ENCODE measurements around the gene GFI1B. TPM values are rescaled to one million over a fixed set of nuclear protein-coding genes. Genes with fewer than 3 reads are reported as not detected.
"Not testable (repeated sequence)": the region's sequence is repeated elsewhere in the genome, so short reads cannot be mapped to it uniquely, and the experiment has no call there.

Gene GFI1B
- polyA plus RNA-seq, 2 of the 4 experiments (the other 2 are of a cell fraction) = 0.09 TPM; not detected in 1

DNA sequence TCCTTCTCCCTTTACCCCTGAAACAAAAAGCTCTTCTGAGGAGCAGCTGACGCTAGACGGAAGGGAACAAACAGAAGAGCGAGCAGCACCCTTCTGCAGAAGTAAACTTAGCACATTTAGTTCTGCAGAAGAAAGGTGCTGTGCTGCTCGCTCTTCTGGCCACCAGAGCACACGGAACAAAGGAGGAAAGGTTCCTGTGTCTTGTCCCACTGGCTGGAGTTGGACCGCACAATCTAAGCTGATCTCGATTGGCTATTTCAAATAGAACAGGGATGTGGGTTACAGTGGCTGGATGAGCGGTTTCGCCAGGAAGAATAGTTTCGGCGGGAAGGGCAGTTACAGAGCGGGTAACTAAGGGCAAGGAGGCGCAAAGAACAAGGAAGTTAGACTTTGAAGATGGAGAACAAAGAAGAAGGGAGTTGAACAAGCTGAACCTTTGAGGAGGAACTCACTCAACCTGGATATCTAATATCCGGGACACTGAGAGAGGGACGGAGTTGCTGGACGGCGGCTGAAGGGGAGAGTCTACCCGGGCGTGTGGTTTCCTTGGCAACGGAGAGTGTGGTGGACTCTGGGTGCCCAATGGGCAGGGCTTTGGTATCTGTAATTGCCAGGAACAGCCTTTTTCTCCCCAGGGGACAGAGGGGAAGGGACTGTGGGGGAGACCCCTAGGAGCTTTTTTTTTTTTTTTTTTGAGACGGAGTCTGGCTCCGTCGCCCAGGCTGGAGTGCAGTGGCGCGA lies 59.5 kb downstream of the GFI1B start:
- 94% methylated on average over 25 of the region's 25 CpGs for WGBS (ENCODE audit: missing lambda C conversion rate)
- ATAC-seq = no peak
- H3K4me3 ChIP-seq = no peak overlapping the region
- no peak for DNase-seq (ENCODE audit: low read depth in 1 of 2, low spot score in 1 of 2)
- no peak for TF ChIP-seq FOSL2 (IDR thresholded peaks at IDR 0.05)
- no peak for TF ChIP-seq FOSL2 (CRISPR knock-in tag; IDR thresholded peaks at IDR 0.05)
- TF ChIP-seq HOXA7 (CRISPR knock-in tag; IDR thresholded peaks at IDR 0.05) = no peak
- no peak for TF ChIP-seq NPAS2 (CRISPR knock-in tag; IDR thresholded peaks at IDR 0.05; ENCODE audit: borderline replicate concordance)
- no peak for TF ChIP-seq EP300 (IDR thresholded peaks at IDR 0.05)
- no peak for TF ChIP-seq JUN (IDR thresholded peaks at IDR 0.05)
- TF ChIP-seq, protein P1, sequence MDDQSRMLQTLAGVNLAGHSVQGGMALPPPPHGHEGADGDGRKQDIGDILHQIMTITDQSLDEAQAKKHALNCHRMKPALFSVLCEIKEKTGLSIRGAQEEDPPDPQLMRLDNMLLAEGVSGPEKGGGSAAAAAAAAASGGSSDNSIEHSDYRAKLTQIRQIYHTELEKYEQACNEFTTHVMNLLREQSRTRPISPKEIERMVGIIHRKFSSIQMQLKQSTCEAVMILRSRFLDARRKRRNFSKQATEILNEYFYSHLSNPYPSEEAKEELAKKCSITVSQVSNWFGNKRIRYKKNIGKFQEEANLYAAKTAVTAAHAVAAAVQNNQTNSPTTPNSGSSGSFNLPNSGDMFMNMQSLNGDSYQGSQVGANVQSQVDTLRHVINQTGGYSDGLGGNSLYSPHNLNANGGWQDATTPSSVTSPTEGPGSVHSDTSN (IDR thresholded peaks at IDR 0.05) = no peak
- no peak for TF ChIP-seq HOXB5 (CRISPR knock-in tag; IDR thresholded peaks at IDR 0.05)
- no peak for TF ChIP-seq KDM5A (IDR thresholded peaks at IDR 0.05)
- FAIRE-seq = no peak
- H3K4me1 ChIP-seq = no peaks in the 10 kb centered on the region
- H3K9me3 ChIP-seq = no peaks in the 10 kb centered on the region
- CTCF ChIA-PET = interaction anchor here (0.8 to 2.6 kb wide), 7 partner anchors 10 to 108 kb away, joined by 3 to 10 read pairs (median 5); no protein-coding TSS in a partner anchor
- no peak overlapping the region for H3K27ac ChIP-seq
- POLR2A ChIA-PET = no interaction called here
- no peak overlapping the region for H3K4me2 ChIP-seq

DNA sequence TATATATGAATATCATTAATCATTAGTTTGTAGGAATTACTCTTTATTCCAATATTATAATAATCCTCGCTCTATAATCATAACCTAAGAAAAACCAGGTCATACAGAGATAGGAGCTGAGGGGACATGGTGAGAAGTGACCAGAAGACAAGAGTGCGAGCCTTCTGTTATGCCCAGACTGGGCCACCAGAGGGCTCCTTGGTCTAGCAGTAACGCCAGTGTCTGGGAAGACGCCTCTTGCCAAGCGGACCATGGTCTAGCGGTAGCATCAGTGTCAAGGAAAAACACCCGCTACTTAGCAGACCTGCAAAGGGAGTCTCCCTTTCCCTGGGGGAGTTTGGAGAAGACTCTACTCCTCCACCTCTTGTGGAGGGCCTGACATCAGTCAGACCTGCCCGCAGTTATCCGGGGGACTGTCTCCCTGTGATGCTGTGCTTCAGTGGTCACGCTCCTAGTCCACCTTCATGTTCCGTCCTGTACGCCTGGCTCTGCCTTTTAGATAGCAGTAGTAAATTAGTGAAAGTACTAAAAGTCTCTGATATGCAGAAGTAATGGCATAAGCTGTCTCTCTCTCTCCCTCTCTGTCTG lies 62.5 kb downstream of the GFI1B start:
- not testable (repeated sequence) for H3K4me1 ChIP-seq, FAIRE-seq, ATAC-seq, H3K27ac ChIP-seq, H3K4me2 ChIP-seq, H3K9me3 ChIP-seq, H3K4me3 ChIP-seq
- ChIA-PET POLR2A (interaction anchor here (1.5 kb wide), 1 partner anchor 11 kb away, joined by 6 read pairs; the partner anchor contains the start of gene GTF3C5), CTCF (interaction anchor here (0.8 to 4.4 kb wide), 11 partner anchors 8 to 114 kb away, joined by 3 to 24 read pairs (median 4); partner anchors contain the start of gene GTF3C5)
- DNase-seq (ENCODE audit: low read depth in 1 of 2, low spot score in 1 of 2) = peak in 1 of 2 experiments; percentile 49
- 76% methylated on average over 12 of the region's 12 CpGs for WGBS (ENCODE audit: missing lambda C conversion rate)
- TF ChIP-seq RAD21 (conservative IDR thresholded peaks at IDR 0.05 in 1 of 2, IDR thresholded peaks at IDR 0.05 in 1 of 2) (peak; percentile 39 to 54; a peak in 4 of 5 replicates), SMC3 (IDR thresholded peaks at IDR 0.05) (peak; percentile 35; the same call in 2 of the 3 replicates)
- TF ChIP-seq, protein P2, sequence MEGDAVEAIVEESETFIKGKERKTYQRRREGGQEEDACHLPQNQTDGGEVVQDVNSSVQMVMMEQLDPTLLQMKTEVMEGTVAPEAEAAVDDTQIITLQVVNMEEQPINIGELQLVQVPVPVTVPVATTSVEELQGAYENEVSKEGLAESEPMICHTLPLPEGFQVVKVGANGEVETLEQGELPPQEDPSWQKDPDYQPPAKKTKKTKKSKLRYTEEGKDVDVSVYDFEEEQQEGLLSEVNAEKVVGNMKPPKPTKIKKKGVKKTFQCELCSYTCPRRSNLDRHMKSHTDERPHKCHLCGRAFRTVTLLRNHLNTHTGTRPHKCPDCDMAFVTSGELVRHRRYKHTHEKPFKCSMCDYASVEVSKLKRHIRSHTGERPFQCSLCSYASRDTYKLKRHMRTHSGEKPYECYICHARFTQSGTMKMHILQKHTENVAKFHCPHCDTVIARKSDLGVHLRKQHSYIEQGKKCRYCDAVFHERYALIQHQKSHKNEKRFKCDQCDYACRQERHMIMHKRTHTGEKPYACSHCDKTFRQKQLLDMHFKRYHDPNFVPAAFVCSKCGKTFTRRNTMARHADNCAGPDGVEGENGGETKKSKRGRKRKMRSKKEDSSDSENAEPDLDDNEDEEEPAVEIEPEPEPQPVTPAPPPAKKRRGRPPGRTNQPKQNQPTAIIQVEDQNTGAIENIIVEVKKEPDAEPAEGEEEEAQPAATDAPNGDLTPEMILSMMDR (IDR thresholded peaks at IDR 0.05) = peak; percentile 47

Small RNA genes within 50 kb of the gene (small RNA-seq; reads per million reads assigned to genes)
- gene AL593851.1 (0 reads per million in 6 experiments), gene MIR548AW (0 to 3.5 (median 0.65) reads per million in 6 experiments), gene RNU7-21P (0 reads per million in 6 experiments)

Other genes starting within 250 kb of the GFI1B start
- gene AK8, start 100.4 kb upstream of the GFI1B start, polyA plus RNA-seq (2011; rRNA removed) = 0.61 and 0.77 TPM in 2 replicates
- gene AK8, start 100.4 kb upstream of the GFI1B start, polyA plus RNA-seq (2017; fragmentation: RNase III; extraction: RNeasy Plus Mini Kit Qiagen cat#74134 plus additional on column Dnase treatment) = 0.61 to 0.63 TPM (median 0.62 TPM) in 3 replicates
- gene SPACA9, start 99.8 kb upstream of the GFI1B start, polyA plus RNA-seq (2011; rRNA removed) = 3.1 and 4.1 TPM in 2 replicates
- gene SPACA9, start 99.8 kb upstream of the GFI1B start, polyA plus RNA-seq (2017; fragmentation: RNase III; extraction: RNeasy Plus Mini Kit Qiagen cat#74134 plus additional on column Dnase treatment) = 3.6 to 4.7 TPM (median 3.7 TPM) in 3 replicates
- gene TSC1, start 34.1 kb upstream of the GFI1B start, polyA plus RNA-seq (2011; rRNA removed) = 37.9 and 40.5 TPM in 2 replicates
- gene TSC1, start 34.1 kb upstream of the GFI1B start, polyA plus RNA-seq (2017; fragmentation: RNase III; extraction: RNeasy Plus Mini Kit Qiagen cat#74134 plus additional on column Dnase treatment) = 12.9 to 15.2 TPM (median 14.4 TPM) in 3 replicates
- 57.2 and 57.4 TPM in 2 replicates for gene GTF3C5, start 52.3 kb downstream of the GFI1B start, polyA plus RNA-seq (2011; rRNA removed)
- gene GTF3C5, start 52.3 kb downstream of the GFI1B start, polyA plus RNA-seq (2017; fragmentation: RNase III; extraction: RNeasy Plus Mini Kit Qiagen cat#74134 plus additional on column Dnase treatment) = 77.9 to 83.9 TPM (median 80.3 TPM) in 3 replicates
- gene CEL, start 83.3 kb downstream of the GFI1B start, polyA plus RNA-seq (2011; rRNA removed) = 0.23 and 0.28 TPM in 2 replicates
- 0.68 to 0.87 TPM (median 0.87 TPM) in 3 replicates for gene CEL, start 83.3 kb downstream of the GFI1B start, polyA plus RNA-seq (2017; fragmentation: RNase III; extraction: RNeasy Plus Mini Kit Qiagen cat#74134 plus additional on column Dnase treatment)
- 12.1 and 14.8 TPM in 2 replicates for gene RALGDS, start 142.5 kb downstream of the GFI1B start, polyA plus RNA-seq (2011; rRNA removed)
- gene RALGDS, start 142.5 kb downstream of the GFI1B start, polyA plus RNA-seq (2017; fragmentation: RNase III; extraction: RNeasy Plus Mini Kit Qiagen cat#74134 plus additional on column Dnase treatment) = 8.6 to 10.2 TPM (median 8.9 TPM) in 3 replicates
- 1.7 and 2.7 TPM in 2 replicates for gene GBGT1, start 185.2 kb downstream of the GFI1B start, polyA plus RNA-seq (2011; rRNA removed)
- gene GBGT1, start 185.2 kb downstream of the GFI1B start, polyA plus RNA-seq (2017; fragmentation: RNase III; extraction: RNeasy Plus Mini Kit Qiagen cat#74134 plus additional on column Dnase treatment) = 1.5 to 2.6 TPM (median 2.4 TPM) in 3 replicates
- not detected in 2 replicates for gene OBP2B, start 230.6 kb downstream of the GFI1B start, polyA plus RNA-seq (2011; rRNA removed)
- not detected in 3 replicates for gene OBP2B, start 230.6 kb downstream of the GFI1B start, polyA plus RNA-seq (2017; fragmentation: RNase III; extraction: RNeasy Plus Mini Kit Qiagen cat#74134 plus additional on column Dnase treatment)